ENCODE results near the gene VSIG10.

GRCh38 chr12:118064608-118065007 is 39.2 kb downstream of the VSIG10 start:
- TF ChIP-seq, protein P1, sequence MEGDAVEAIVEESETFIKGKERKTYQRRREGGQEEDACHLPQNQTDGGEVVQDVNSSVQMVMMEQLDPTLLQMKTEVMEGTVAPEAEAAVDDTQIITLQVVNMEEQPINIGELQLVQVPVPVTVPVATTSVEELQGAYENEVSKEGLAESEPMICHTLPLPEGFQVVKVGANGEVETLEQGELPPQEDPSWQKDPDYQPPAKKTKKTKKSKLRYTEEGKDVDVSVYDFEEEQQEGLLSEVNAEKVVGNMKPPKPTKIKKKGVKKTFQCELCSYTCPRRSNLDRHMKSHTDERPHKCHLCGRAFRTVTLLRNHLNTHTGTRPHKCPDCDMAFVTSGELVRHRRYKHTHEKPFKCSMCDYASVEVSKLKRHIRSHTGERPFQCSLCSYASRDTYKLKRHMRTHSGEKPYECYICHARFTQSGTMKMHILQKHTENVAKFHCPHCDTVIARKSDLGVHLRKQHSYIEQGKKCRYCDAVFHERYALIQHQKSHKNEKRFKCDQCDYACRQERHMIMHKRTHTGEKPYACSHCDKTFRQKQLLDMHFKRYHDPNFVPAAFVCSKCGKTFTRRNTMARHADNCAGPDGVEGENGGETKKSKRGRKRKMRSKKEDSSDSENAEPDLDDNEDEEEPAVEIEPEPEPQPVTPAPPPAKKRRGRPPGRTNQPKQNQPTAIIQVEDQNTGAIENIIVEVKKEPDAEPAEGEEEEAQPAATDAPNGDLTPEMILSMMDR (conservative IDR thresholded peaks at IDR 0.05; ENCODE audit: low read depth, low read length): peak; percentile 47
- no peak for TF ChIP-seq EZH2 (IDR thresholded peaks at IDR 0.05; ENCODE audit: borderline replicate concordance, low read depth, low read length, poor library complexity, severe bottlenecking)

All from A673 (cell line).